ENCODE results near the gene MAPK8. TPM values are rescaled to one million over a fixed set of nuclear protein-coding genes. Genes with fewer than 3 reads are reported as not detected.

MAPK8 gene
- total RNA-seq, 1 experiment from 2014 or later, result 67.5 TPM

- no peaks in the 10 kb centered on the region for H3K9me3 ChIP-seq (ENCODE audit: insufficient read depth, low read depth)
- intact Hi-C loops (cut with micrococcal nuclease; ENCODE audit: unreplicated experiment), result loop anchor here (2.0 kb wide), 1 partner anchor 60 kb away; no protein-coding TSS in a partner anchor
- no peaks in the 10 kb centered on the region for H3K4me1 ChIP-seq (replicated peaks; ENCODE audit: insufficient read depth)
- H3K9me2 ChIP-seq (ENCODE audit: insufficient read depth), result no peaks in the 10 kb centered on the region
- no peaks in the 10 kb centered on the region for H3K79me2 ChIP-seq (ENCODE audit: low read depth)
- H3F3A ChIP-seq (ENCODE audit: insufficient read depth, low read depth), result no peaks in the 10 kb centered on the region
- DNase-seq, result no peak
- no peaks in the 10 kb centered on the region for H4K20me1 ChIP-seq (ENCODE audit: insufficient read depth)
- ChIA-PET CTCF (no interaction called here), POLR2A (ENCODE audit: unreplicated experiment) (no interaction called here)
- no peak overlapping the region for H3K4me2 ChIP-seq
- H3K36me3 ChIP-seq (ENCODE audit: low read depth), result no peaks in the 10 kb centered on the region
- TF ChIP-seq, protein P1, sequence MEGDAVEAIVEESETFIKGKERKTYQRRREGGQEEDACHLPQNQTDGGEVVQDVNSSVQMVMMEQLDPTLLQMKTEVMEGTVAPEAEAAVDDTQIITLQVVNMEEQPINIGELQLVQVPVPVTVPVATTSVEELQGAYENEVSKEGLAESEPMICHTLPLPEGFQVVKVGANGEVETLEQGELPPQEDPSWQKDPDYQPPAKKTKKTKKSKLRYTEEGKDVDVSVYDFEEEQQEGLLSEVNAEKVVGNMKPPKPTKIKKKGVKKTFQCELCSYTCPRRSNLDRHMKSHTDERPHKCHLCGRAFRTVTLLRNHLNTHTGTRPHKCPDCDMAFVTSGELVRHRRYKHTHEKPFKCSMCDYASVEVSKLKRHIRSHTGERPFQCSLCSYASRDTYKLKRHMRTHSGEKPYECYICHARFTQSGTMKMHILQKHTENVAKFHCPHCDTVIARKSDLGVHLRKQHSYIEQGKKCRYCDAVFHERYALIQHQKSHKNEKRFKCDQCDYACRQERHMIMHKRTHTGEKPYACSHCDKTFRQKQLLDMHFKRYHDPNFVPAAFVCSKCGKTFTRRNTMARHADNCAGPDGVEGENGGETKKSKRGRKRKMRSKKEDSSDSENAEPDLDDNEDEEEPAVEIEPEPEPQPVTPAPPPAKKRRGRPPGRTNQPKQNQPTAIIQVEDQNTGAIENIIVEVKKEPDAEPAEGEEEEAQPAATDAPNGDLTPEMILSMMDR (conservative IDR thresholded peaks at IDR 0.05), result no peak
- TF ChIP-seq EZH2 (IDR thresholded peaks at IDR 0.05; ENCODE audit: low read depth), result no peak
- H3K4me3 ChIP-seq, result no peak overlapping the region
- no peak overlapping the region for H2AFZ ChIP-seq
- H3K27me3 ChIP-seq (ENCODE audit: insufficient read depth, low read depth), result no peaks in the 10 kb centered on the region
- no TSS peak for BruUV-seq (replicated peaks)
- H3K27ac ChIP-seq, result no peak overlapping the region
Observed at GRCh38 chr10:48476279-48476982, 170.0 kb downstream of the MAPK8 start.

GRCh38 chr10:48477141-48477540, 170.7 kb downstream of the MAPK8 start:
- DNase-seq, result no peak
- Histone ChIP-seq H3K4me2 (no peak overlapping the region), H3K9me3 (ENCODE audit: insufficient read depth, low read depth) (no peaks in the 10 kb centered on the region), H3K36me3 (ENCODE audit: low read depth) (no peaks in the 10 kb centered on the region), H2AFZ (no peak overlapping the region), H3K27me3 (ENCODE audit: insufficient read depth, low read depth) (no peaks in the 10 kb centered on the region), H3F3A (ENCODE audit: insufficient read depth, low read depth) (no peaks in the 10 kb centered on the region), H3K79me2 (ENCODE audit: low read depth) (no peaks in the 10 kb centered on the region), H3K4me1 (replicated peaks; ENCODE audit: insufficient read depth) (no peaks in the 10 kb centered on the region), H3K9me2 (ENCODE audit: insufficient read depth) (no peaks in the 10 kb centered on the region), H3K27ac (no peak overlapping the region), H4K20me1 (ENCODE audit: insufficient read depth) (no peaks in the 10 kb centered on the region), H3K4me3 (no peak overlapping the region)
- POLR2A ChIA-PET (ENCODE audit: unreplicated experiment), result no interaction called here
- CTCF ChIA-PET, result no interaction called here
- no TSS peak for BruUV-seq (replicated peaks)
- TF ChIP-seq, protein P1 (conservative IDR thresholded peaks at IDR 0.05), result no peak
- no peak for TF ChIP-seq EZH2 (IDR thresholded peaks at IDR 0.05; ENCODE audit: low read depth)
- intact Hi-C loops (cut with micrococcal nuclease; ENCODE audit: unreplicated experiment), result loop anchor here (2.0 kb wide), 1 partner anchor 60 kb away; no protein-coding TSS in a partner anchor

DNA sequence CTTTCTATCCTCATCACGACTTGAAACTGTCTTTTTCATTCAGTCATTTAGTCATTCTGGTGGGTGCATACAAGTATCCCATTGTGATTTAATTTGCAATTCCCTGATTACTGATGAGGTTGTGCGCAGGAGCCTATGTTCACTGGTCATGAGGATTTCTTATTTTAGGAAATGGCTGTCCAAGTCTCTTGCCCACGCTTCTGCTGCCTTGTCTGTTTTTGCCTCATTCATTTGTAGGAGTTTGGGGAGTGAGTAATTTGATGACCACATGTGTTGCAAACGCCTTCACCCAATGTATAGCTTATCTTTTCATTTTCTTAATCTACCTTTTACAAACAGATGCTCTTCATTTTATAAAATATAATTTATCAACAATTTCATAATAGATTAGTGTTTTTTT, 171.1 kb downstream of the MAPK8 start:
- CTCF ChIA-PET, result no interaction called here
- no peak for TF ChIP-seq EZH2 (IDR thresholded peaks at IDR 0.05; ENCODE audit: low read depth)
- TF ChIP-seq, protein P1 (conservative IDR thresholded peaks at IDR 0.05), result no peak

More for the DNA sequence above, 171.1 kb downstream of the MAPK8 start:
- no peaks in the 10 kb centered on the region for H3F3A ChIP-seq (ENCODE audit: insufficient read depth, low read depth)
- POLR2A ChIA-PET (ENCODE audit: unreplicated experiment), result no interaction called here
- intact Hi-C loops (cut with micrococcal nuclease; ENCODE audit: unreplicated experiment), result loop anchor here (2.0 kb wide), 1 partner anchor 59 kb away; no protein-coding TSS in a partner anchor
- no peak for DNase-seq
- H2AFZ ChIP-seq, result no peak overlapping the region
- H3K27me3 ChIP-seq (ENCODE audit: insufficient read depth, low read depth), result no peaks in the 10 kb centered on the region
- H3K79me2 ChIP-seq (ENCODE audit: low read depth), result no peaks in the 10 kb centered on the region
- H3K4me2 ChIP-seq, result no peak overlapping the region
- no peak overlapping the region for H3K4me3 ChIP-seq
- H3K9me2 ChIP-seq (ENCODE audit: insufficient read depth), result no peaks in the 10 kb centered on the region
- BruUV-seq (replicated peaks), result no TSS peak
- no peaks in the 10 kb centered on the region for H3K9me3 ChIP-seq (ENCODE audit: insufficient read depth, low read depth)
- no peak overlapping the region for H3K27ac ChIP-seq
- H4K20me1 ChIP-seq (ENCODE audit: insufficient read depth), result no peaks in the 10 kb centered on the region
- no peaks in the 10 kb centered on the region for H3K36me3 ChIP-seq (ENCODE audit: low read depth)
- H3K4me1 ChIP-seq (replicated peaks; ENCODE audit: insufficient read depth), result no peaks in the 10 kb centered on the region

Data from PC-9 (cell line).